Ovary (tissue), 3 donors: ENCODE measurements around the gene SH2D1A.

Experiments used
- CTCF ChIP-seq, 3 donors: fragments of 450-650 bp in 2 of 3; fragments of 200-600 bp in 1 of 3; IDR thresholded peaks; one replicate each; pipeline versions ENCODE4 v1.5.1 to v1.8.0; 2016 to 2022; ENCODE audit warnings: antibody characterized with exemption in 3 of 3, mild to moderate bottlenecking in 1 of 3
- POLR2A ChIP-seq: fragments of 450-650 bp; IDR thresholded peaks from one replicate; pipeline ENCODE4 v1.6.1; 2017; ENCODE audit warnings: antibody characterized with exemption, mild to moderate bottlenecking, moderate library complexity
- donor health status: DM: no; HTN: no; CAD: no.

GRCh38 chrX:124344246-124344645 lies 2.1 kb upstream of the SH2D1A start:
- TF ChIP-seq POLR2A (no peak), CTCF (IDR thresholded peaks at IDR 0.05) (no peak)
